Left hindlimb (tissue), 1 donor: Measurements from ENCODE around the gene RPL12.

Source experiments
- DNase-seq: peaks from one replicate; pipeline ENCODE4 v3.0.0-alpha.2; 2018

The RPL12 gene

DNA sequence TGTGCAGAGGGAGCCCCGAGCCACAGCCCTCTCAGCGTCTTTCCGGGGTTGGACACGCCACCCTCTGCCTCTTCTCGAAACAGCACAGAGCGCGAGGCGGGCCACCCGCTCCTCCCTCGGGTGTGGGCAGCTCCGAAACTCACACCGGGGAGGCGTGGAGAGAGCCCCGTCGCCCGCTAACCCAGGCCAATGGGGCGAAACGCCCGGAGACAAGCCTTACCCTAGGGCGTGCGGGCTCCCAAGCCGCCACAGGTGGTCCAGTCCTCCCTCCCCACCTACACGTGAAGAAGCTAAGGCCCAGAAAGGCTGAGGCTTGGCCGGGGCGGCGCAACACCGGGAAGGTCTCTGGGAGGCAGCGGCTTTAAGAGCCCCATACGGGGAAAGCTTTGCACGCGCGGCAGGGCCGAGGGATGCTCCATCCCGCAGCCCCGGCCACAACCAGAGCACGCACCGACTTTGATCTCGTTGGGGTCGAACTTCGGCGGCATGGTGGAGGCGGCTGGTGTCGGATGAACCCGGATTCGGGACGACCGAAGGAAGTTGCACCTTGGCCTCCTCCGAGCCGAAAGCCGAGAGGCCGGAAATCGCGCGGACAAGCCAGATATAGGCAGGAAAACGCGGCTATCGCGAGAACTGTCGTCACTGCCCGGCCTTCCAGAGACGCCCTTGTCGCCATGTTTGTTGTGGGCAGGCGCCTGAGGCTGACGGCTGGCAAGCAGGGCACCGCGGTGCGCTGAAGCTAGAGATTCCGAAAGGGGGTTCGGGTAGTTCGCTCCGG is at the start of gene RPL12, which contains the start of gene LRSAM1:
Gene RPL12 (minus strand): TSS at position 577 of the 778 bp plus-strand sequence. CDS start 89 bp downstream, at position 488.
Gene LRSAM1 (plus strand): TSS at position 681 of the 778 bp plus-strand sequence. CDS start 3,018 bp downstream, outside the sequence.
- peak; percentile 96 for DNase-seq

GRCh38 chr9:127500862-127501261 is 49.7 kb upstream of the RPL12 start:
- DNase-seq: no peak

GRCh38 chr9:127500399-127500798 is 49.2 kb upstream of the RPL12 start:
- no peak for DNase-seq

GRCh38 chr9:127498298-127498697 is 47.1 kb upstream of the RPL12 start:
- DNase-seq: no peak

- no peak for DNase-seq
These were observed 46.6 kb upstream of the RPL12 start for GRCh38 chr9:127497656-127498290.

GRCh38 chr9:127496974-127497373 is 45.8 kb upstream of the RPL12 start:
- no peak for DNase-seq

DNA sequence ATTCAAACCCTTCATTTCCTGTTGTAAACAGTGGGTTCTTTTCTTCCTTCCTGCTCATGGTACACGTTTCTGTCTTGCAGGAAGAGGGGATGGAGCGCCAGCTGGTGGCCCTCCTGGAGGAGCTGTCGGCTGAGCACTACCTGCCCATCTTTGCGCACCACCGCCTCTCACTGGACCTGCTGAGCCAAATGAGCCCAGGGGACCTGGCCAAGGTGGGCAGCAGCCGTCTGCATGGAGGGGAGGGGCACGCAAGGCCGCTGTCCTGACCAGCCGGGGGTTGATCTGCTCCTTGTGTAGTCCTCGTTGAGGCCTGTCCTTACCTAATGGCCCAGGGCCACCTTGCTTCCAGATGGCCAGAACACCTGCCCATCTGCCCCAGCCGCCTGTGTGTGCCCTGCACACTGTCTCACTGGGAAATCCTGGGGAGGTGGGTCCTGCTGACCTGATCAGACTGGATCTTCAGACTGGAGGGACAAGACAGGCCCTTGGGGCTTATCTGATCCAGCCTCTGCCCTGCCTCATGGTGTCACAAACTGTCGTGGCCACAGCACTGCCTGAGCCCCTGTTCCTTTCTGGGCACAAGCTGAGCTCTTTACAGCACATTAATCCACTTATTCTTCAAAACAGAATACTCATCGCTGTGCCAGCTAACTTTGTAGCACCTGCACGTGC is 44.8 kb upstream of the RPL12 start:
- no peak for DNase-seq

DNA sequence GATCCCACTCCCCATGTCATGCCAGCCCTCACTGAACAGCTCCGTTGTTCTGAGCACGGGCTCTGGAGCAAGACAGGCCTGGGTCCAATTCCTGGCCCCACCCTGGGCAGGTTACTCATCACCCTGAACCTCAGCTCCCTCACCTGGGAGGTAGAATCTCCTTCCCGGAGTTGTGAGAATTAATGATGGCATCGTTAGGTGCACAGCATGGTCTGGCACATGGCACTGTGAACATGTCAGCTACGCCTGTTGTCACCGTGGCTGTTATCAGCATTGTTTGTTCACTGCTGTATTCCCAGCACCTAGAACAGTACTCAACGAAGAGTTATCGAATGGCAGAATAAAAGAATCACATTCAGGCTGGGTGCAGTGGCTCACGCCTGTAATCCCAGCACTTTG is 43.1 kb upstream of the RPL12 start:
- DNase-seq: no peak

- DNase-seq: no peak
These were observed 42.5 kb upstream of the RPL12 start for GRCh38 chr9:127493592-127494303.

GRCh38 chr9:127492616-127493015 is 41.4 kb upstream of the RPL12 start:
- no peak for DNase-seq

DNA sequence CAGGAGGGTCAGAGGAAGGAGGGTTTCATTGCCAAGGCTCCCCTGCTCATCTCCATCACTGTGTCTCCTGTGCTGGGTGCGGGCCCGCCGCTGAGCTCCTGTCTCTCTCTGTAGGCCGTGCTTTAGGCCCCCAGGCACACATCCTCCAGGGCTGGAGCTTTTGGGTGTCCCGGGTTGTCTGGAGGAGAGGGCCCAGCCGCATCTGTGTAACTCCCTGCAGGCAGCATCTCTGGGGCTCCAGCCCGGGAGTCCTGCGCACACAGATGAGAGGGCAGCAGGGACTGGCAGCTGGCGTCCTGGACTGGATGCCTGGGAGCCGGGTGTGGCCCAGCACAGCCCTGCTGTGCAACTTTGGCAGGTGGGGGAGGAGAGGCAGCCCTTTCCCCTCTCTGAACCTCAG is 40.3 kb upstream of the RPL12 start:
- no peak for DNase-seq

GRCh38 chr9:127490535-127491230 is 39.5 kb upstream of the RPL12 start:
- DNase-seq: no peak

DNA sequence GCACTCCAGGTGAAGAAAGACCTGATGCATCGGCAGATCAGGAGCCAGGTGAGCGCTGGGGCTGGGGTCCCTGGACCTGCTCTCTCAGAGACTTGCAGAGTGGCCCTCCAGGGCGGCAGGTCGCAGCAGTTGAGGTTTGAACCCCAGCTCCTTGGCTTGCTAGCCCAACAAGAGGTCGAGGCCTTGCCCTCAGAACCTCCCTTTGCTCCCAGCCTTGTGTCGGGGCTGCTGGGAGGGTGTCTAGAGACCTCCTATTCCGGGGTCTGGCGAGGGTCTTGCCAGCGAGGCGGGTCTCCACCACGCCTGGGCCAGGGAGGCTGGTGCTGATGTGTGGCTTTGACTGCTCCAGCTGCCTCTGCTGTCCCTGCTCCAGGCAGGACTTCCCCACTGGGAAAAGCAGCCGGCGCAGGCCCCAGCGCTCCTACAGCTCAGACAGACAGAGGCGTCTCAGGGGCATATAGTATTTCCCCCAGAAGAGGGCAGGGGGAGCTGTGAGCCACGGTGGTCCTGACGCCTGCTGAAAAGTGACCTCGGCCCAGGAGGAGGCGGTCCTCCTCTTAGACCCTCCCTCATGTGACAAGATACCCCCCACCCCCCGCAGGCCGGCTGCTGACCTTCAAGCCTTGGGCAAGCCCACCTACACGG is 38.4 kb upstream of the RPL12 start:
- DNase-seq: no peak

DNA sequence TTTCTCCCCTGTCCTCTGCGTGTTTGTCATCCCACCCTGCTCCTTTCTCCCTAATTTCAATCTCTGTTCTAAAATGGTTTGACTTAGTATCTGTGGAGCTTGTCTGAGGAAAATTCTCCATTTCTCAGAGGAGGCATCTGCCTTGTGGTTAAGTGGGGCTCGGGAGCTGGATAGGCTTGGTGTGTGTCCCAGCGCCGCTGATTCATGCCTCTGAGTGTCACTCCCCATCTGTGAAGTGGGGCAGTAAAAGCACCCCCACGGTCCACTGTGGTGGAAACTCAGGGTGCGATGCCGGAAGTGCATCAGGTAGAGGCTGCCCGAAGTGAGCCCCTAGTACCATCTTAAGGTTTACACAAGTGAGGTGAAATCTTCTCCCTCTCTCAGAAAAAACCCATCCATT is 37.7 kb upstream of the RPL12 start:
- DNase-seq: no peak

DNA sequence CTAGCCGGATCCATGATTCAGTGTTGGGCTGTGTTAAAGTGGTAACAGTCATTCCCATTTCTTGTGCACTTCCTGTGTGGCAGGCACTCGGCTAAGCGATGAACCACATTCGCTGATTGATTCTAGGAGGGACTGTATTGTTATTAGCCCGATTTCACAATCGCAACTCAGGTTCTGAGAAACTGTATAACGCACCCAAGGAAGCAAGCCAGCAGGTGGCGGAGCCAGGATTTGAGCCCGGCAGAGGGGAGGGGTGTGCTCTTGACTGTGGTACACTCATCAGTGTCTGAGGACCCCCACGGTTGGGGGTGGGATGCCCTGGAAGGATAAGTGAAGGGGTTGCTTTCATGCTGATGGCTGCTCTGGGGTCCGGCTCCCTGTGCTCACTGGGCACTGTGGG is 34.8 kb upstream of the RPL12 start:
- DNase-seq: no peak

DNA sequence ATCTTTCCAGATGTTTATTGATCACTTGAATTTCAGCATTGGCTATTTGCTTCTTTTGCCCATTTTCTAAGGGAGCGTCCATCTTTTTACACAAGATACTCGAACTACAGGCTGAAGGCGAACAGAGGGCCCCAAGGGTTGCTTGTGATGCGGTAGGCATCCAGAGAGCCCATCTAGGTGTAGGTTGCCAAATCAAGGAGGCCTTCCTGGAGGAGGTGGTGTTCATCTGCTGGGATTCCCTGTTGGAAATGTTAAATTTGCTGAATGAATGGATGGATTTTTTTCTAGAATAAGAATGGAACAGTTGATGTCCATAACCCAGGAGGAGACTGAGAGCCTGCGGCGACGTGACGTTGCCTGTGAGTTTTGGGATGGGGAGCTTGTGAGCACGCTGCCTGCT is 31.5 kb upstream of the RPL12 start:
- no peak for DNase-seq

DNA sequence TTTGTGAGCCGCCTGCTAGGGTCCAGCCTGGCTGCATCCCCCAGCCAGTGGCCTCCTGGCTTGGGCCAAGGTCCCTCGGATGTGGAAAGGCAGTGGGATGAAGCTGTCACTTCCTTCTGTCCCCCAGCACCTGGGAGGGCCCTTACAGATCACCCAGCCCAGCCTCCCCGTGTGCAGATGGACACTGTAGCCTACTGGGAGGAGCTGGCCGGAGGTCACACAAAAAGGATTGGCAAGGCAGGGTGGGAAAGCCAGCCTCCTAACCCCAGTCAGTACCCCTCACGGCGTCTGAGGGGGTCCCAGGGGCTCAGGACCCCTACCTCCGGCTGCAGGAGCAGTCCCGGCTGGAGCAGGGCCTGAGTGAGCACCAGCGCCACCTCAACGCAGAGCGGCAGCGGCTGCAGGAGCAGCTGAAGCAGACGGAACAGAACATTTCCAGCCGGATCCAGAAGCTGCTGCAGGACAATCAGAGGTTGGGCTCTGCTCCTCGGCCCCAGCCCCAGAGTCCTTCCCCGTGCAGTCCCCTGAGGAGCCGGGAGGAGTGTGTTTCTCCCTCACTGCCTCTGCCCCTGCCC is 28.4 kb upstream of the RPL12 start:
- DNase-seq: no peak

- no peak for DNase-seq
These were observed 23.4 kb upstream of the RPL12 start for GRCh38 chr9:127474592-127474991.

- no peak for DNase-seq
These were observed 22.7 kb upstream of the RPL12 start for GRCh38 chr9:127473932-127474331.

GRCh38 chr9:127473501-127473900 is 22.3 kb upstream of the RPL12 start:
- DNase-seq: no peak

DNA sequence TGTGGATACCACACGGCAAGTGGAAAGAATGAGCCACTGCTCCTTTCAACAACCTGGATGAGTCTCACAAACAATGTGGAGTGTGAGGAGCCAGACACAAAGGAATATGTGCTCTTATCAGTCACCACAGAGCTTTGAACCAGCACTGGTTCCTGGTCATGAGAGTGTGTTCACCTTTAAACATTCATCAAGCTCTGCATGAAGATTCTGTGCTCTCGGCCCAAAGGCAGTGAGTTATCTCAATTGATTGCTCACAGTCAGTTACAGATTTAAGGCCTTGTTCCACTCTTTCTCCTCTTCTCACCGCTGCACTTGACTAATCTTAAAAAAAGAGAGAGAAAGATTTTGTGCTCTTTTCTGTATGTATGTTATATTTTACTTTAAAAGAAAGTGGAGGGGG is 19.5 kb upstream of the RPL12 start:
- DNase-seq: no peak

GRCh38 chr9:127467621-127468020 is 16.4 kb upstream of the RPL12 start:
- DNase-seq: no peak
